Hepatocyte (in vitro differentiated cells): ENCODE data around the gene KNSTRN. TPM values are rescaled to one million over a fixed set of nuclear protein-coding genes. Genes with fewer than 3 reads are reported as not detected.

ENCODE experiments used
- DNase-seq: peaks from one replicate; pipeline ENCODE4 v3.0.0-alpha.2; 2016; ENCODE audit warnings: low spot score
- H2AFZ ChIP-seq: fragments of 200-600 bp; sonication (generic); 2 replicates; pipeline ENCODE4 v1.6.0; 2016; ENCODE audit warnings: antibody characterized with exemption, mild to moderate bottlenecking
- H3K27ac ChIP-seq: fragments of 200-600 bp; sonication (generic); 2 replicates; pipeline ENCODE4 v1.5.1; 2016; ENCODE audit warnings: mild to moderate bottlenecking
- H3K27me3 ChIP-seq: fragments of 200-600 bp; sonication (generic); 2 replicates; pipeline ENCODE4 v1.6.1; 2016
- H3K36me3 ChIP-seq: fragments of 200-600 bp; sonication (generic); replicated peaks from 2 replicates; pipeline ENCODE4 v1.5.1; 2016; ENCODE audit warnings: low read depth; ENCODE audit not compliant: insufficient read depth
- H3K4me1 ChIP-seq: fragments of 200-600 bp; sonication (generic); 2 replicates; pipeline ENCODE4 v1.5.1; 2016; ENCODE audit warnings: mild to moderate bottlenecking, moderate library complexity; ENCODE audit not compliant: insufficient read depth
- H3K4me2 ChIP-seq: fragments of 200-600 bp; sonication (generic); 2 replicates; pipeline ENCODE4 v1.6.0; 2016
- H3K4me3 ChIP-seq: fragments of 200-600 bp; sonication (generic); 2 replicates; pipeline ENCODE4 v1.5.1; 2016; ENCODE audit warnings: mild to moderate bottlenecking
- H3K79me2 ChIP-seq: fragments of 200-600 bp; sonication (generic); 2 replicates; pipeline ENCODE4 v1.6.0; 2017; ENCODE audit warnings: mild to moderate bottlenecking
- H3K9me2 ChIP-seq: fragments of 200-600 bp; sonication (generic); replicated peaks from 2 replicates; pipeline ENCODE4 v1.6.0; 2017; ENCODE audit warnings: mild to moderate bottlenecking; ENCODE audit not compliant: insufficient read depth
- H3K9me3 ChIP-seq: fragments of 200-600 bp; sonication (generic); 2 replicates; pipeline ENCODE4 v1.5.1; 2016; ENCODE audit warnings: low read depth, mild to moderate bottlenecking
- H4K20me1 ChIP-seq: fragments of 200-600 bp; sonication (generic); 2 replicates; pipeline ENCODE4 v1.6.0; 2016; ENCODE audit warnings: mild to moderate bottlenecking; ENCODE audit not compliant: insufficient read depth, poor library complexity, severe bottlenecking
- CTCF ChIP-seq: fragments of 200-600 bp; sonication (generic); IDR thresholded peaks from 2 replicates; pipeline ENCODE4 v1.5.1; 2016; ENCODE audit warnings: antibody characterized with exemption, mild to moderate bottlenecking; ENCODE audit not compliant: poor library complexity
- EZH2 ChIP-seq: fragments of 200-600 bp; sonication (generic); IDR thresholded peaks from 2 replicates; pipeline ENCODE4 v1.6.1; 2016; ENCODE audit warnings: antibody characterized with exemption, mild to moderate bottlenecking, borderline replicate concordance
- EZH2phosphoT487 ChIP-seq: fragments of 200-600 bp; sonication (generic); IDR thresholded peaks from one replicate; pipeline ENCODE4 v1.6.1; 2018; ENCODE audit warnings: antibody characterized with exemption, mild to moderate bottlenecking, low read depth, moderate library complexity; ENCODE audit not compliant: unreplicated experiment, severe bottlenecking
- WGBS: methylation state at CpG from one replicate; pipeline ENCODE4 v1.1.6; 2016; ENCODE audit warnings: low lambda C conversion rate; ENCODE audit errors: missing lambda C conversion rate; 5-methylcytosine and 5-hydroxymethylcytosine counted together
- polyA plus RNA-seq: library from polyadenylated mRNA; unstranded; fragments of >200 nt; fragmentation: Nextera tagmentation; extraction: Ambion mirVana; gene quantifications from 2 replicates; pipeline ENCODE4 v1.2.1, GENCODE V29; 2016
- total RNA-seq: library from RNA; depleted of rRNA; stranded (reverse); fragments of >200 nt; gene quantifications from 2 replicates; pipeline ENCODE4 v1.2.3, GENCODE V29; 2014

The KNSTRN gene
- total and polyA plus RNA-seq, 2 experiments from 2014 or later: 14.0 to 24.0 TPM

- no peak for TF ChIP-seq CTCF
- no peak for TF ChIP-seq EZH2
- no peak for TF ChIP-seq EZH2phosphoT487
- no peak overlapping the region for H3K4me3 ChIP-seq
- no peaks in the 10 kb centered on the region for H3K9me3 ChIP-seq
- no peak overlapping the region for H2AFZ ChIP-seq
- H3K4me1 ChIP-seq: peaks cover 5% of the 10 kb centered on the region
- no peaks in the 10 kb centered on the region for H3K79me2 ChIP-seq
- H3K4me2 ChIP-seq: no peak overlapping the region
- WGBS: 81% methylated on average over 4 of the region's 4 CpGs
- no peak overlapping the region for H3K27ac ChIP-seq
- H3K36me3 ChIP-seq: no peaks in the 10 kb centered on the region
- no peaks in the 10 kb centered on the region for H3K9me2 ChIP-seq
- peaks cover 12% of the 10 kb centered on the region for H3K27me3 ChIP-seq
- no peaks in the 10 kb centered on the region for H4K20me1 ChIP-seq
- no peak for DNase-seq
These were observed 22.5 kb upstream of the KNSTRN start for GRCh38 chr15:40360015-40360414.

GRCh38 chr15:40361640-40362039 lies 20.9 kb upstream of the KNSTRN start:
- 89% methylated on average over 2 of the region's 2 CpGs for WGBS
- TF ChIP-seq EZH2phosphoT487 (no peak), EZH2 (no peak)
- H3K36me3 ChIP-seq: no peaks in the 10 kb centered on the region
- peaks cover 12% of the 10 kb centered on the region for H3K27me3 ChIP-seq
- H2AFZ ChIP-seq: no peak overlapping the region
- H3K4me3 ChIP-seq: no peak overlapping the region
- H3K27ac ChIP-seq: no peak overlapping the region
- no peaks in the 10 kb centered on the region for H4K20me1 ChIP-seq
- no peaks in the 10 kb centered on the region for H3K79me2 ChIP-seq
- no peak for DNase-seq
- no peaks in the 10 kb centered on the region for H3K9me2 ChIP-seq
- H3K4me1 ChIP-seq: peaks cover 5% of the 10 kb centered on the region
- H3K4me2 ChIP-seq: no peak overlapping the region
- H3K9me3 ChIP-seq: no peaks in the 10 kb centered on the region

- peaks cover 12% of the 10 kb centered on the region for H3K27me3 ChIP-seq
- H3K4me2 ChIP-seq: no peak overlapping the region
- TF ChIP-seq EZH2phosphoT487: no peak
- no peak for TF ChIP-seq EZH2
- TF ChIP-seq CTCF: no peak
- no peak overlapping the region for H3K4me3 ChIP-seq
- H2AFZ ChIP-seq: no peak overlapping the region
- no peaks in the 10 kb centered on the region for H3K9me2 ChIP-seq
- H3K4me1 ChIP-seq: peaks cover 6% of the 10 kb centered on the region
- no peaks in the 10 kb centered on the region for H4K20me1 ChIP-seq
- 82% methylated on average over 8 of the region's 8 CpGs for WGBS
- H3K27ac ChIP-seq: no peak overlapping the region
- H3K79me2 ChIP-seq: no peaks in the 10 kb centered on the region
- no peak for DNase-seq
- H3K9me3 ChIP-seq: no peaks in the 10 kb centered on the region
- no peaks in the 10 kb centered on the region for H3K36me3 ChIP-seq
These were observed 18.9 kb upstream of the KNSTRN start for GRCh38 chr15:40363611-40364010.

DNA sequence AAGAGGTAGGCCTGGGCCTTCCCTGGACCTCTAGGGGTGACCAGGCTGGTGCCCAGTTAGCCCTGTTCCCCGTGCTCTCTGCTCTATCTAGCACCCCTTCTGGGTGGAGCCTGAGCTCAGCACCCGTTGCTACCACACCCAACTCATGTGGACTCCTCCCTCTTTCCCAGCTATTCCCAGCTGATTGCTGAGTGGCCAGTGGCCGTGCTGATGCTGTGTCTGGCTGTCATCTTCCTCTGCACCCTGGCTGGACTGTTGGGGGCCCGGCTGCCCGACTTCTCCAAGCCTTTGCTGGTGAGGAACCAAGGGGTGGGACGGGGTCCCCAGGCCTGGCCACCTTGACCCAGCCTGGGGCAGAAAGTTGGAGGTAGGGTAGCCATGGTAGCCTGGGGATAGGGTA lies 18.3 kb upstream of the KNSTRN start:
- no peaks in the 10 kb centered on the region for H3K9me2 ChIP-seq
- H3K4me1 ChIP-seq: peaks cover 6% of the 10 kb centered on the region
- peaks cover 7% of the 10 kb centered on the region for H3K27me3 ChIP-seq
- H3K27ac ChIP-seq: no peak overlapping the region
- no peak overlapping the region for H3K4me3 ChIP-seq
- 76% methylated on average over 6 of the region's 6 CpGs for WGBS
- H4K20me1 ChIP-seq: no peaks in the 10 kb centered on the region
- H3K4me2 ChIP-seq: no peak overlapping the region
- TF ChIP-seq CTCF: no peak
- no peak for TF ChIP-seq EZH2
- TF ChIP-seq EZH2phosphoT487: no peak
- DNase-seq: no peak
- H2AFZ ChIP-seq: no peak overlapping the region
- H3K9me3 ChIP-seq: no peaks in the 10 kb centered on the region
- H3K36me3 ChIP-seq: no peaks in the 10 kb centered on the region
- H3K79me2 ChIP-seq: no peaks in the 10 kb centered on the region
